22Rv1 (cell line): ENCODE measurements around the gene HOMER3.
"Not testable (repeated sequence)": the region's sequence is repeated elsewhere in the genome, so short reads cannot be mapped to it uniquely, and the experiment has no call there.

Experiments used
- CTCF ChIP-seq: fragments of 450-650 bp; IDR thresholded peaks from 2 replicates; pipeline ENCODE4 v1.5.1; 2017; ENCODE audit warnings: mild to moderate bottlenecking
- ZFX ChIP-seq: fragments of 450-650 bp; IDR thresholded peaks from 2 replicates; pipeline ENCODE4 v1.6.1; 2017; ENCODE audit warnings: antibody characterized with exemption, borderline replicate concordance

- TF ChIP-seq CTCF, ZFX: not testable (repeated sequence)
Observed at GRCh38 chr19:18952364-18953003, 11.5 kb upstream of the HOMER3 start.
